Activated naive CD4-positive, alpha-beta T cell treated with Interleukin-2 at 50 U/mL for 16 hours (primary cell): ENCODE data around the gene SLC30A7.

Experiments used
- DNase-seq: peaks from one replicate; pipeline ENCODE4 v3.0.0-alpha.2; 2020

SLC30A7 gene

GRCh38 chr1:100989306-100990077, 93.6 kb downstream of the SLC30A7 start:
- DNase-seq = no peak

GRCh38 chr1:100995198-100995988, 99.5 kb downstream of the SLC30A7 start:
- DNase-seq = no peak

- no peak for DNase-seq
Observed at GRCh38 chr1:100998426-100998825, 102.5 kb downstream of the SLC30A7 start.

GRCh38 chr1:101000131-101000873, 104.4 kb downstream of the SLC30A7 start:
- no peak for DNase-seq

GRCh38 chr1:101002551-101002950, 106.7 kb downstream of the SLC30A7 start:
- no peak for DNase-seq

GRCh38 chr1:101003012-101003650, 107.2 kb downstream of the SLC30A7 start:
- DNase-seq = no peak

- no peak for DNase-seq
Observed at GRCh38 chr1:101004061-101004460, 108.2 kb downstream of the SLC30A7 start.

GRCh38 chr1:101004670-101005069, 108.8 kb downstream of the SLC30A7 start:
- DNase-seq = no peak

GRCh38 chr1:101005183-101005582, 109.3 kb downstream of the SLC30A7 start:
- DNase-seq = no peak

GRCh38 chr1:101005871-101006270, 110.0 kb downstream of the SLC30A7 start:
- peak; percentile 12 for DNase-seq

- DNase-seq = no peak
Observed at GRCh38 chr1:101006553-101006952, 110.7 kb downstream of the SLC30A7 start.

- DNase-seq = no peak
Observed at GRCh38 chr1:101008229-101008834, 112.4 kb downstream of the SLC30A7 start.

GRCh38 chr1:101013776-101014175, 117.9 kb downstream of the SLC30A7 start:
- no peak for DNase-seq

GRCh38 chr1:101017448-101017847, 121.6 kb downstream of the SLC30A7 start:
- DNase-seq = no peak

GRCh38 chr1:101022294-101022693, 126.4 kb downstream of the SLC30A7 start:
- no peak for DNase-seq

- peak; percentile 17 for DNase-seq
Observed at GRCh38 chr1:101025283-101025656, 129.4 kb downstream of the SLC30A7 start.

GRCh38 chr1:101025657-101026429, 130.0 kb downstream of the SLC30A7 start, which contains the start of gene DPH5:
Gene DPH5, minus strand, starts transcription at chr1:101025784. Its CDS starts 341 bp downstream, at chr1:101025443.
- peak; percentile 91 for DNase-seq

GRCh38 chr1:101026430-101026788, 130.5 kb downstream of the SLC30A7 start:
- DNase-seq = no peak

GRCh38 chr1:101027194-101027772, 131.4 kb downstream of the SLC30A7 start:
- no peak for DNase-seq

- no peak for DNase-seq
Observed at GRCh38 chr1:101028466-101028865, 132.6 kb downstream of the SLC30A7 start.

GRCh38 chr1:101029184-101029583, 133.3 kb downstream of the SLC30A7 start:
- no peak for DNase-seq
